HG03460 (cell line): ENCODE measurements around the gene TXNDC5.
A peak's percentile ranks its signal among the peaks of the same experiment; 100 is the strongest.

ENCODE experiments used
- ATAC-seq: cut with Tn5 transposase; IDR thresholded peaks from one replicate; pipeline ENCODE4 v1.9.1; 2021; ENCODE audit not compliant: unreplicated experiment

The TXNDC5 gene

DNA sequence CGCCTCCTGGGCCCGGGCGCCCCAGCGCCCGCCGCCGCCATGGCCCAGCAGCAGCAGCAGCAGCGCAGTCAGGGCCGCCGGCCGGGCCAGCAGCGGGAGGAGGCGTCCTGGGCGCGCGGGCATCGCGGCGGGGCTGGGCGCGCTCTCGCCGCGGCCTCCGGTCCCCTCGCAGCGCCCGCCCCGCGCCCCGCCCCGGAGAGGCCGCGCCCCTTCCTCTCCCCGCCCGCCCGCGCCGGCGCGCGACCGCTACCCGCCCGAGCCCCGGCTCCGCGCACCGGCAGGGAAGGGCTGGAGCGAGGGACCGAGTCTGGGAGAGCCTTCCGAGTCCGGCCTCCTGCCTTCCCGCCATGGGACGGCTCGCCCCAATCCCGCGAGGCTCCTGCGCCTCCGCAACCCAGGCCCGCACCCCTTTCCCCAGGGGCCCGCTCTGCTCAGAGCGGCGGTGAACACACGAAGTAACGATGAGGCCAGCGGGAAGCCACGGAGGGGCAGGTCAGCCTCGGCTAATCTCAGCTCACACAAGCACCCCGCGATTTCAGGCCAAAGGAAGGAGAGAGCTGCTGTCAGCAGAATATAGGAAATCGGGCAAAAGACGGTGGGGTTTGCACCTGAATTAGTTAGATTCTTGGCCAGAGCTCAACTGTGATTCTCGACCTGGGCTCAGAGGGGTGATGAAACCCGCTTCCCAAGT is at the start of gene TXNDC5:
TXNDC5 (minus strand) TSS at position 135 of the 691 bp plus-strand sequence; CDS start at position 123, 12 bp downstream.
- ATAC-seq, result peak; percentile 65

DNA sequence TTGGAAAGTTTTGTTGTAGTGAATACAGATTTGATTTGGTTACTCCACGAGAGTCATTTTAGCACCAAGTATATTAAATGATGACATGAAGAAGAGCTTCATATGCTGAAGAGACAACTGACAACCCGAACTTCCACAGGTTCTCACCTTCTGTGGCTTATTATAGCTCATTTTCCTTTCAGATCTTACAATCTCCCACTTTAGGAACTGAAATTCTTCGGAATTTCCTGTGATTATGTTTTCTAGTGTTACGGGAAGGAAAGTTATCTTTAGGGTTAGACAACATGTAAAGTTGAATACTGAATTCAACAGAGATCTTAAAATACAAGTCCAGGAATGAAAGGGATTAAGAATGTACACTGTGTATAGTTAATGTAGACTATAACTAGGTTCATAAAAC is 49.6 kb upstream of the TXNDC5 start:
- ATAC-seq, result no peak

DNA sequence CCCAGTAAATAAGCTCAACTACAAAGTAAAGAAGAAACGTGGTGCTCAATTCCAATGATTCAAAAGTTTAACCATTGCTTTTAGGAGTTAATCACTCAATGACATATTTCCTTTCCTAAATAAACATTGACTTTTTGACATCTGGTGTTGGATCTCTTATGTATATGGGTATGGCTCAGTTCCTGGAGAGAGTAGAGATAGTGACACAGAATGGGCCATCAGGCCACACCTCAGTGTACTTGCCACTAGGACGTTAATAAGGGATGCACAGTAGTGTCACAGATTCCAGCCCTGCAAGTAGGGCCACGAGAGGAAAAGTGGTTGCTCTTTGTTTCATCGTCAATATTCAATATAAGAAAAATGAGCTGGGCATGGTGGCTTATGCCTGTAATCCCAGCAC is 48.9 kb upstream of the TXNDC5 start:
- ATAC-seq, result no peak

DNA sequence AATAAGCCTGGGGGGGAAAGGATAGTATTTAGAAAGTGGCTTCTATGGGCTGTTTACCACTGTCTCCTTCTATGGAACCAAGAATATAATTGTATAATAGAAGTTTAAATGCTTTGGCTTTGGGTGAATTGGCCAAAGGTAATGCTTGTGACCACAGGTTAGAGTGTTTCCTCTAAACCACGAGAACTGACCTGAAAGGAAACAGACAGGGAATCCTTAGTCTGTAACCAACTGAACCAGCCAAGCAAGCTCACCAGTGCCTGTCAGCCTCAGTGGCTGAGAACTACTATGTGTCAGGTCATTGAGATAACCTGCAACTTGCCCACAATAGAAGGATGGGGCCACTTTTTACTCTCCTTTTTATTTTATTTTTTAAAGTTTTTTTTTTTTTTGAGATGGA is 47.9 kb upstream of the TXNDC5 start:
- no peak for ATAC-seq

DNA sequence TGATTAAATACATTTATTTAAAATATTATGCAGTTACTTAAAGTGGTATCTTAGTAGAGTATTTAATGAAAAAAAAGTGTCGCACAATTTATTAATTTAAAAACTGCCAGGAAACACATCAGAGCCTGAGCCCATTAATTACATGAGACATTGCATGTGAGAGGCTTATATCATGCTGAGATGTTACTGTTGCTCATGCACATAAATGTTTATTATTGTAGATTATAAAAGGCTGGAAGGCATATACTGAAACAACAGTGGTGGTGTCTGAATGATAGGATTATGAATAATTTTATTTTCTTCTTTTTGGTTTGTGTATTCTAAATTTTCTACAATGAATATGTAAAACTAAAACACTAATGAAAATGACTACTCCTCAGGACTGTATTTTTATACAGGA is 45.7 kb upstream of the TXNDC5 start:
- no peak for ATAC-seq

DNA sequence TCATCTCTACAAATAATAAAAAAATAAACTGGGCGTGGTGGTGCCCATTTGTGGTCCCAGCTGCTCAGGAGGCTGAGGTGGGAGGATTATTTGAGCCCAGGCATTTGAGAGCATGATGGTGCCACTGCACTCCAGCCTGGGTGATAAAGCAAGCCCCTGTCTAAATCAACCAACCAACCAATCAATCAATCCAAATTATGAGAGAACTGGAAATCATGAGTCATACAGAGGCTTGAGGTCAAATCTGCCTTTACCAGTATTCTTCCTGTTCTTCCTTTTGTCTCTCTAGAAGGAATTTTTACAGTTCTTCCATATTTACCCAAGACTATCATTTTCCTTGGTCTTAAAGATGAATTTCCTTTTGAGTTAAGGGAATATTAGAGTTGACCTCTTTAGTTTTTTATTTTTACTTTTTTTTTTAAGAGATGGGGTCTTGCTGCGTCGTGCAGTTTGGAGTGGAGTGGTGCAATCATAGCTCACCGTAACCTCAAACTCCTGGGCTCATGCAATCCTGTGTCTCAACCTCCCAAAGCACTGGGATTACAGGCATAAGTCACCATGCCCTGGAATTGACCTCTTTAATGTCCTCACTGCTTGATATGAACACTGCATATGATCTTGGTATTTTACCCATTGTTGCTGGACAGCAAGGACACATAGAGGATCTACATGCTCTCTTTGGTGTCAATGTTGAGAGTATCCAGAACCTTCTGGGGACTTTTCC is 44.1 kb upstream of the TXNDC5 start:
- no peak for ATAC-seq

DNA sequence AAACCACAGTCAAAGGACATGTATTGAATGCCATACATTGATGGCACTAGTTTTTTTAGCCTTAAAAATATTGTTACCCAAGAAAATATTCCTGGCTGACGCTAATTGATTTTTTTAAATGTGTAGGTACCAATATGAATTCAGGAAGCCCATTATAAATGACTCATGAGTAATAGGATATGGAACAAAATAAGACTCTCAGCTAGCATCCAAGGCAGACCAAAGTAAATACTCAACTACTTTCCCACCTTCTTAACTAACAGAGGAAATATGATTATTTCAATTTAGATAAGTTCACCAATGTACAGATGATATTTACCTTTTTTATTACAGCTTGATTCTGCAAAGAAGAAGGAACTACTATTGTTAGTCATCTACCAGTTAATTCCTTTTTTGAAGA is 43.2 kb upstream of the TXNDC5 start:
- ATAC-seq, result no peak

DNA sequence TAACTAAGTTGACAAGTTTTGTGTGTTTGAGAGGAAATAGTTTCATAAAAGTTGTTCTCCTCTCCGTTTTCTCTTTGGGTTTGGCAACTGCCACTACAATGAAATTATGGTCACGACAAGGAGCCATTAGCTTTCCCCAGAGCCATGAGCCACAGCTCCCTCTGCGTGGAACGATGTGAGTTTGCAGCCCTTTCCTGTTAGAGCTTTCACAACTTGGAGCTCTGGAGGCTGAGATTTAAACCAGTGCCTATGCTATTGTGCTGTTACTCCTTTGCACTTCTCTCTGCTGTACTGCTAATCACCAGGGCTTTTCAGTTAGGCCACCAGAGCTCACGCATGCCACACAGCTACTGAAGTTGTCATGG is 29.3 kb upstream of the TXNDC5 start:
- peak; percentile 26 for ATAC-seq

DNA sequence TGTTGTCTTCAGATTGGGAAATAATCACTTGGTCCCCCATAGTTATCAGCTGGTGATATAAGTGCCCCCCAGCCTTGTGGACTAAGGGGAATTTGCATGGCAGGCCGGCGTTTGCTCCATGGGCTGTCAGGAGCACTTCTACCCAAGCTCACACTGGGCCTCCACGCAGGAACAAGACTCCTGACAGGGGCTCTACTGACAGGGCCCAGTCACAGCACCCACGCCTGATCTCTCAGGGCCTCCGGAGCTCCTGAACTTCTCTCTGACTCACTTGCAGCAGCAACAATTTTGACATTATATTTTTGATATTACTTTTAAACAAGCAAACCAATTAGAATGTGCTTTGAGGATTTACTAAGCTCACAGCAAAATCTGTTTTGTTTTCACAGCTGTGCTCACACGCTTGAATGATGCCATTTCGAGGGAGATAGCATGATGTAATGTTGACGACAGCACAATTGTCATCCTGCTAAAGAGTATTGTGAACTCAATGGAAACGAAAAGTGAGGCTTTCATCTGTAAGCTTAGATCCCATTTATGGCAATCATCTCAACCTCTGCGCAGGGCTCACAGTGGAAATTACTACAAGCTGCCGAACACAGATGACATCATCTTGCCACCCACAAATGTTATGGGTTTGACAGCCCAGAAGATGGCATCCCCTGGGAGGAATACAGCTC is 28.7 kb upstream of the TXNDC5 start:
- ATAC-seq, result peak; percentile 48

DNA sequence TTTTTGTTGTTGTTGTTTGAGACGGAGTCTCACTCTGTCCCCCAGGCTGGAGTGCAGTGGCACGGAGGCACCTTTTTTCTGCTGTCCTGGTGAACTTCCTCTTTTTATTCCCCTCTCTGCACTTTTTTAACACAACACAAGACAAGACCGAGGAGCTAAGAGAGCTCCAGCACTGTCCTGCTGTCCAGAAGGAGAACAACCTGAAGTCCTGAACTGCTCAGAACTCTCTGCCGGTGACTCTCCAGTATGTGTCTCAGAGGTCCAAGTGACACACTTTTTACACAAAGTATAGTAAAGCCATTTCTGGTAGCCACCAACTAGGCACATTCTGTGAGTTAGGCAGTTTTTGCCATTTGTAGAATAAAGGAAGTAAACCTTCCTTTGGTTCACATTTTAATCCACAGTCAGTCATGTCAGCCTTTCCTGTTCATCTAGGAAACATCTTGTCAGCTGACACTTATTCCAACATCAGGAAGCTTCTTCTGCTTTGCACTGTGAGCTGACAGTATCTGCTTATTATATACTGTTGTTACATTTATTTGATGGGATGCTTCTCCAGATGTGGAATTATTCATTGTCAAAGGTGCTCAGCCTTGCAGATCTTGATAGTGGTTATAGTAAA is 28.1 kb upstream of the TXNDC5 start:
- no peak for ATAC-seq

DNA sequence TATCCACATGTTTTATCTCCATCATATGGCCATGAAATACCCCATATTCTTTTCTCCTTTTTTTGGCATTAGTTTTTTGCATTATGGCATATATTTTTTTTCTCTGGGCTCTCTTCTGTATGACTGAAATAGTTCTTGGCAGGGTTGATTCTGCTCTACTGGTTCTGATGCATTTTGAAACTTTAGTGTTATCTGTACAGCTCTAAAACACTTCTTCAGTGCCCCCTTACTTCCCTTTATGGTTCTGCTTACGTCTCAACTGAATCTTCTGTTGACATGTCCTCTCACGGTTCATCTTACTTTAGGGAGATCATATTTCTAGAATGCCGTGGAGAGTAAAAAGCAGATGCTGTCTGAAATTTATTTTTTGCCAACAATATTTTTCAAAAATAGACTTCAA is 23.2 kb upstream of the TXNDC5 start:
- ATAC-seq, result peak; percentile 94

DNA sequence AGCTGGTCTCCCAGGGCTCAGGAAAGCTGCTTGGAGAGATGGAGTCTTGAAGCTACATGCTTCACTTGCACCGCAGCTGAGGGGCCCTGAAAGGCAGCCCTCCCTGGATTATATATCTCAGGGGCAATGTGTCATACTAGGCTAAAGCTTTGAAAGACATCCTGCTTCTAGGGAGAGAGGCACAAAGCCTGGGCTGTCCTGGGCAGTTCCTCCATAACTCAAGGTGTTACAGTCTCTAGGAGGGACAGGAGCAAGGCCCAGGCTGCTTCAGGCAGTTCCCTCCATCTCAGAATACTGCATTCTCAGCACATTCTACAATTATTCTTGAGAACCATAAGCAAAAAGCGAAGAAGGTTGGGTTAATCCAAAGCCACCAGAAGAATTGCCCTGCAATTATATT is 22.0 kb upstream of the TXNDC5 start:
- no peak for ATAC-seq

DNA sequence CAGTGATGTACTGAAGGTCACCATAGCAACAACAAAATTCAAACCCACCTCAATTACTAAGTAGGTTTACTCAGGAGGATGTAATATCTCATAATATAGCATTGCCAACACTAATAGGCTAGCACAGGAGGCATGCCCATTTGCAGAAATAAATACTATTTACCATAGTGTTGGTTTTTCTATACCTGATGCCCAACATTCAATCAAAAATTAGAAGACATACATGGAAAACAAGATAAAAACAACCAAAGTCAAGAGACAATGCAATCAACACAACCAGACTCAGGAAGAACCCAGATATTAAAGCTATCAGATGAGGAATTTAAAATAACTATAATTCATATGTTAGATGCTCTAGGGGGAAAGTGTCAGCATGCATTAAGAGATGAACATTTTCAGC is 14.3 kb upstream of the TXNDC5 start:
- no peak for ATAC-seq

DNA sequence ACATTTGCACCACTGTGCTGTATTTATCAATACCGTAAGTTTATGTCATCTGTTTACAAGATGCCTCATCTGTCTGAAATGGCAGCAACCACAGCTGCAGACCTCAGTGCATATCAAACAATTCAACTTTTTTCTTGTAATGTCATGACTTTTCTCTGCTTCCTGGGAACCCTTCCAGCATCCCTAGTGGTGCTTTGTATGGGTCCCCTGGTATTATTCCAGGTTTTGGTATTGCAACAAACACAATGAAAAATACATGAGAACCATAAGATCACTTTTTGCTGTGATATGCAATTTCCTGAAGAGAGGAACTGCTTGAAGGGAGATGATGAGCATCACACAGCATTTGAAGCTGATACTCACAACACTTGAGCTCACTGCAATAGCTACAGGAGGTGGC is 12.0 kb upstream of the TXNDC5 start:
- ATAC-seq, result no peak

DNA sequence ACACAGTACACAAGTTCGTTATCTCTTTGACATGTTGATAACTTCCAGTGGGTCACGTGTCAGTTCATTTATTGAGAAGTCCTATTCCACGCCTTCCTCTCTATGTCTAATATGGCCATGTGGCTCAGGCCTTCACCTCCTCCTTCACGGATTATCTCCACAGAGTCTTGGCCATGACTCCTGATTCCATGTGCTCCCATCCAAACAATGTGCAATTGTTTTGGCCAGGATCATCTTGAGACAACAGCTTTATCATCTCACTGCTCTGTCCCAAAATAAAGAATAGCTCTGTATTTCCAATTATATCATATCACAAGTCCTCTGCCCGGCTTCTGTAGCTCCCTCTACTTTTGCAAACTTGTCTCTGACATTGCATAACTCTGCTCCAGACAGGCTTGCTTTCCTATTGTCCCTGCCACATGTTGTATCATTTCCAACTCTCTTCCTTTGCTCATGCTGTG is 11.1 kb upstream of the TXNDC5 start:
- ATAC-seq, result no peak

DNA sequence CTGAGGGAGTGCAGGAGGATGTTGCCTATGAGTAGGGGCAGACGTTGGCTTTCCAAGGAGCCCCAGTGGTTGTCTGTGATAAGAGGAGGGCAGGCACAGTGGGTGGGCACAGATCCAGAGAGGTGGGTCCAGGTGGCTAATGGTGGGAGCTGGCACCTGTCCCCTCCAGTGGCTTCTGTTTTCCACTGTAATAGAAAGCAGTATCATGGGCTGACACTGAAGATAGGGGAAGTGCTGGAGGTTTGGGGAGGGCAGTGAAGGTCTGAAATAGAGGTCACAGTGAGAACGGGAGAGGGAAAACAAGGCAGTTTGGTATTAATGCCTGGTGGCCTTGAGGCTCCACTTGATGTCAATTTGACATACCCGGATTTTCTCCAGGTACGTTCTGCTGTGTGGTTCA is 10.5 kb upstream of the TXNDC5 start:
- ATAC-seq, result no peak

DNA sequence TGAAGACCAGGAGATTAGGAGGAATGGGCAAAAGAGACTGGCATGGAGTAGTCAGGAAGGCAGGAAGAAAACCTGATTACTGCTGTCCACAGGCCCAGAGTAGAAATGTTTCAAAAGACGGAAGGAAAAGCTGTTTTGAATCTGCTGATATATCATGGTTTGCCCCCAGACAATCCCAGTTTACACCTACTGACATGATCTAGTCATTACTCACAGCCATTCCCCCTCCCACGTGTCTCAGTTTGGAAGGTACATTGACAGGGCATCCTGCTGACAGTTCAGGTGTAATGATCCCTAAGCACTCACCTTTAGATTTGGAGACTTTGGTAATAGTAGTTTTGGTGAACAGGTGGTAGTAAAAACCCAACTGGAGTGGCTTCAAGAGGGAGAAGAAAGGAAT is 9.8 kb upstream of the TXNDC5 start:
- no peak for ATAC-seq

DNA sequence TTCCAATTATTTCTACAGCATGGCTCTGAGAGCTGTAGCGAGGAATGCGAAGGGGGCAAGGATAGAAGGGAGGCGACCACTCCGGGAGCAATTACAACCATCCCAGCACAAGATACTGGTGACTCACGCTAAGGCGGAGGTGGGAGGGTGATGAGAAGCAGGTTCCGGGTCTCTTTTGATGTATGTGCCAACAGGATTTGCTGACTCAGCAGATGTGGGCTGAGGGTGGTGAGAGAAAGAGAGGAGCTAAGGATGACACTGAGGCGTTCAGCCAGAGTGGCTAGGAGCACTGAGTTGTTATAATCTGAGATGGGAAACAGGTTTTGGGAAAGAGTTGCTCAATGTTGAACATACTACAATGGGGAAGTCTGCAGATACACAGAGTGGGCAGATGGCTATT is 9.3 kb upstream of the TXNDC5 start:
- no peak for ATAC-seq

DNA sequence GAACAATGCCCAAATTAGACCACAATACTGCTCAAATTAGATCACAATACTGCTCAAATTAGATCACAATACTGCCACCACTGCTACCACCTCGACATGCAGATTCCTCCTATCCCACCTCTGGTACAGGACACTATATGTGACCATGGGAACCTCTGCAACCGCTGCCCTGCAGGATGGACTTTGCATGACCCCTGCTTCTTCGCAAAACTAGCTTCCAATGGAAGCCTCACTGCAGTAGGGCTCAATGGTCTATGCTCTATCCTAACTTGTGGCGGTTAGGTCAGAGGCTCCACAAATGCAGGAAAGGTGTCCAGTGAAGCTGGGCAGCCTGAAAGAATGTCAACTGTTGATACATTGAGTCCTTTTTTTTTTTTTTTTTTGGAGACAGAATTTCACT is 7.8 kb upstream of the TXNDC5 start:
- no peak for ATAC-seq

DNA sequence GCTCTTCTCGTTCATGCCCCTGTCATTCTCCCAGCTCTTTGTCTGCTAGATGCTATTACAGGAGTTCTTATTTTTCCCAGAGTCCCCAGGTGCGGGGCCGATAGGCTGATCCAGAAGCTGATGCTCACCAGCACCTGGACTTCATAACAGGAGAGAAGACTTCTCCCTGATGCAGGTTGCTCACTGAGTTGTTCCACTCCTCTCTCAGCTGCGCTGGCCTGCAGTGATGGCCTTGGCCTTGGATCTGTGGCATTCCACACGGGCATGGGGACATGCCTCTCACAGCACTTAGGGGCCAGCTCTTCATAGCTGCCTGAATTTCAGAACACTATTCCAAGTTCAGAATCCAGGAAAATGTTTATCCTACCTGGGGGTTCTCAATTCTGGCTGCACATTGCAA is 7.1 kb upstream of the TXNDC5 start:
- ATAC-seq, result no peak

DNA sequence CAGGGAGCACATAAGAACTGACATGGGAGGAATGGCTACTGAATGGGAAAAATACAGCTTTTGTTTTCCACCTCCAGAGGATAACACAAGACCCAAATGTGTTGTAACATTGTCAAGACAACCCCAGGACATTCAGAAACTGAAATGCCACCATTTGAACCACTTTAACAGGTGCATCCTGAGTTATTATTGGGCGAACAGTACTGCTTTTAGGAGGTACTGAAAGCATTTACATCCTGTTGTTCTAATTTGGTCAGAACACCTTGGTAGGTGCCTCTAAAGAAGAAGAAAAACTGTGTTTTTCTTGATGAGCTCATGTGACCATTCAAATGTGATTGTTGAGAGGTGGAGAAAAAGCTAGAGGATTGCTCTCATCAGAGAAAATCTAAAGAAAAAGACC is 6.4 kb upstream of the TXNDC5 start:
- ATAC-seq, result peak; percentile 89
